Endothelial cell of umbilical vein (primary cell): ENCODE measurements around the gene IGFL4. TPM values are rescaled to one million over a fixed set of nuclear protein-coding genes. Genes with fewer than 3 reads are reported as not detected.

ENCODE experiments used
- BruUV-seq: library from RNA; stranded (reverse); fragments of 400-500 nt; replicated peaks from 2 replicates; lab custom pipeline; 2021; lab: Mats Ljungman, UMichigan
- CTCF ChIA-PET: fragments of 300-600, 350-600 bp; sonication (Branson Sonifier 250); formaldehyde crosslinking; loops from one replicate; lab custom pipeline; 2021; ENCODE audit warnings: antibody characterized with exemption, inconsistent platforms; lab: Charles Lee
- POLR2A ChIA-PET: fragments of 300-600, 350-600 bp; sonication (Branson Sonifier 250); formaldehyde crosslinking; loops from one replicate; lab custom pipeline; 2021; ENCODE audit warnings: antibody characterized with exemption, inconsistent platforms; lab: Charles Lee
- DNase-seq: peaks from one replicate; pipeline ENCODE4 v3.0.0-alpha.2; 2011; ENCODE audit warnings: low read depth, low spot score
- FAIRE-seq: peaks from 2 replicates; lab custom pipeline; 2011; peaks lifted over from hg19 to GRCh38; lab: Jason Lieb, UNC
- H2AFZ ChIP-seq: 2 replicates; pipeline ENCODE4 v1.6.0; 2012; ENCODE audit warnings: low read depth, low read length, control low read depth, inconsistent platforms
- H3K27ac ChIP-seq: 2 replicates; pipeline ENCODE4 v1.5.1; 2011; ENCODE audit warnings: low read depth, mild to moderate bottlenecking, control low read depth, low read length, moderate library complexity; ENCODE audit not compliant: insufficient read depth
- H3K27me3 ChIP-seq, 2 experiments: 2 replicates each; pipeline versions ENCODE4 v1.6.0 to v1.6.1; 2011; ENCODE audit warnings: low read length in 2 of 2, mixed read lengths in 1 of 2; ENCODE audit not compliant: control insufficient read depth in 2 of 2, insufficient read depth in 2 of 2
- H3K36me3 ChIP-seq, 2 experiments: 2 replicates in 1 of 2; 3 replicates in 1 of 2; pipeline ENCODE4 v1.5.1; 2011; ENCODE audit warnings: low read length in 2 of 2, mild to moderate bottlenecking in 1 of 2, moderate library complexity in 1 of 2; ENCODE audit not compliant: control insufficient read depth in 2 of 2, insufficient read depth in 2 of 2; ENCODE audit errors: extremely low read depth in 1 of 2
- H3K4me1 ChIP-seq: 3 replicates; pipeline ENCODE4 v1.5.1; 2011; ENCODE audit warnings: mild to moderate bottlenecking, low read length; ENCODE audit not compliant: control insufficient read depth, insufficient read depth; ENCODE audit errors: extremely low read depth
- H3K4me2 ChIP-seq: 2 replicates; pipeline ENCODE4 v1.6.1; 2011; ENCODE audit warnings: low read length, control low read depth, mixed read lengths; ENCODE audit not compliant: insufficient read depth
- H3K4me3 ChIP-seq, 3 experiments: fragments of 200-600 bp in 1 of 3; sonication (generic), shearing (Covaris generic) in 1 of 3; replicated peaks in 1 of 3; 2 replicates each; pipeline ENCODE4 v1.5.1; 2011 to 2016; ENCODE audit warnings: control low read depth in 3 of 3, low read length in 3 of 3, mild to moderate bottlenecking in 2 of 3, inconsistent platforms in 1 of 3, low read depth in 1 of 3, moderate library complexity in 1 of 3; ENCODE audit not compliant: insufficient read depth in 1 of 3
- H3K79me2 ChIP-seq: 2 replicates; pipeline ENCODE4 v1.6.0; 2012; ENCODE audit warnings: low read length, inconsistent platforms; ENCODE audit not compliant: control insufficient read depth, insufficient read depth
- H3K9ac ChIP-seq: replicated peaks from 2 replicates; pipeline ENCODE3; 2011; ENCODE audit warnings: low read length, control low read depth; ENCODE audit not compliant: insufficient read depth; ENCODE audit errors: extremely low read depth
- H3K9me1 ChIP-seq: replicated peaks from 3 replicates; pipeline ENCODE4 v1.6.0; 2011; ENCODE audit warnings: mild to moderate bottlenecking, low read length; ENCODE audit not compliant: control insufficient read depth, insufficient read depth; ENCODE audit errors: extremely low read depth
- H3K9me3 ChIP-seq: replicated peaks from 2 replicates; pipeline ENCODE4 v1.5.1; 2012; ENCODE audit warnings: low read length, inconsistent platforms; ENCODE audit not compliant: control insufficient read depth, insufficient read depth
- H4K20me1 ChIP-seq: replicated peaks from 2 replicates; pipeline ENCODE3; 2011; ENCODE audit warnings: mild to moderate bottlenecking, low read length; ENCODE audit not compliant: control insufficient read depth, insufficient read depth; ENCODE audit errors: extremely low read depth
- CTCF ChIP-seq, 2 donors: IDR thresholded peaks; 1 replicate in 1 of 2; 2 replicates in 1 of 2; pipeline ENCODE4 v1.5.1; 2011; ENCODE audit warnings: low read length in 2 of 2, mild to moderate bottlenecking in 2 of 2, moderate library complexity in 2 of 2, control low read depth in 1 of 2, inconsistent platforms in 1 of 2, low read depth in 1 of 2; ENCODE audit not compliant: insufficient read depth in 1 of 2; ENCODE audit errors: extremely low read depth in 1 of 2
- EZH2 ChIP-seq: IDR thresholded peaks from 2 replicates; pipeline ENCODE4 v1.6.1; 2012; ENCODE audit warnings: borderline replicate concordance, low read depth, mild to moderate bottlenecking, moderate library complexity, low read length, inconsistent platforms; ENCODE audit not compliant: severe bottlenecking
- FOS ChIP-seq: IDR thresholded peaks from 2 replicates; pipeline ENCODE4 v1.6.1; 2011; ENCODE audit warnings: mild to moderate bottlenecking, low read length, moderate library complexity, borderline replicate concordance; ENCODE audit not compliant: insufficient read depth
- GATA2 ChIP-seq: IDR thresholded peaks from 2 replicates; pipeline ENCODE4 v1.7.0; 2011; ENCODE audit warnings: low read depth, mild to moderate bottlenecking, moderate library complexity, mixed read lengths, low read length; ENCODE audit not compliant: insufficient read length, insufficient read depth
- JUN ChIP-seq: IDR thresholded peaks from 2 replicates; pipeline ENCODE4 v1.6.1; 2011; ENCODE audit warnings: borderline replicate concordance, low read depth; ENCODE audit not compliant: insufficient read length, insufficient read depth
- MAX ChIP-seq: IDR thresholded peaks from 2 replicates; pipeline ENCODE4 v1.6.1; 2011; ENCODE audit not compliant: insufficient read depth, insufficient read length
- MYC ChIP-seq: IDR thresholded peaks from one replicate; pipeline ENCODE4 v1.6.1; 2011; ENCODE audit warnings: mild to moderate bottlenecking, low read depth, low read length
- POLR2A ChIP-seq: IDR thresholded peaks from 2 replicates; pipeline ENCODE4 v1.6.1; 2012; ENCODE audit warnings: low read depth, mild to moderate bottlenecking, control low read depth, low read length
- POLR2AphosphoS5 ChIP-seq: IDR thresholded peaks from 2 replicates; pipeline ENCODE4 v1.6.1; 2012; ENCODE audit warnings: low read depth, mild to moderate bottlenecking, control low read depth, low read length, moderate library complexity; ENCODE audit not compliant: insufficient read depth
- dilution Hi-C: fragments of 300-500 bp; cut with MboI; formaldehyde crosslinking; loops from one replicate; pipeline ENCODE4 v1.15.0; 2019; ENCODE audit warnings: low sequenced_read_pairs; ENCODE audit not compliant: extremely low pct_ligation_motif_present
- intact Hi-C: fragments of 100-400 bp; cut with micrococcal nuclease; formaldehyde crosslinking; loops from one replicate; pipeline ENCODE4 v1.10.0; 2022
- polyA plus RNA-seq, 4 experiments: library from polyadenylated mRNA; depleted of rRNA in 3 of 4; stranded (reverse) in 3 of 4; unstranded in 1 of 4; fragments of >200 nt; gene quantifications; 2 replicates each; pipeline versions ENCODE4 v1.2.1 to v1.2.3, GENCODE V29; 2011 to 2012; ENCODE audit warnings: missing spikeins in 1 of 4
- total RNA-seq: library from RNA; stranded (reverse); gene quantifications from 2 replicates; pipeline ENCODE4 v1.2.3, GENCODE V29; 2021

IGFL4 gene
- total and polyA plus RNA-seq, 2 donors (not counting 3 experiments of a cell fraction or from before 2014, with no cell fraction given), result not detected

- no peak for FAIRE-seq
- Histone ChIP-seq H3K27me3 (peaks cover 14 to 36% of the 10 kb centered on the region in 2 experiments), H3K9me3 (no peaks in the 10 kb centered on the region), H3K79me2 (no peaks in the 10 kb centered on the region), H3K9ac (no peak overlapping the region), H3K36me3 (no peaks in the 10 kb centered on the region), H3K9me1 (no peaks in the 10 kb centered on the region), H3K27ac (no peak overlapping the region), H4K20me1 (no peaks in the 10 kb centered on the region), H2AFZ (no peak overlapping the region), H3K4me2 (no peak overlapping the region), H3K4me3 (no peak overlapping the region), H3K4me1 (no peaks in the 10 kb centered on the region)
- no peak for TF ChIP-seq POLR2AphosphoS5
- TF ChIP-seq FOS, result no peak
- no peak for TF ChIP-seq EZH2
- TF ChIP-seq GATA2, result no peak
- TF ChIP-seq JUN, result no peak
- no peak for TF ChIP-seq MYC
- TF ChIP-seq CTCF (IDR thresholded peaks at IDR 0.05; ENCODE audit: extremely low read depth in 1 of 2, insufficient read depth in 1 of 2, low read depth in 1 of 2, low read length in 2 of 2), result no peak
- no peak for TF ChIP-seq MAX
- no peak for TF ChIP-seq POLR2A
- ChIA-PET POLR2A (no interaction called here), CTCF (interaction anchor here (1.3 to 2.9 kb wide), 2 partner anchors 13 to 31 kb away, joined by 3 to 13 read pairs; no protein-coding TSS in a partner anchor)
- no TSS peak for BruUV-seq
- DNase-seq, result no peak
- intact Hi-C loops, result no loop called here
- dilution Hi-C loops, result no loop called here
Measured at GRCh38 chr19:46060012-46060411, 19.2 kb upstream of the IGFL4 start.
